Neural cell (in vitro differentiated cells): ENCODE data around the gene TMOD2. TPM values are rescaled to one million over a fixed set of nuclear protein-coding genes. Genes with fewer than 3 reads are reported as not detected.

Experiments used
- H2AFZ ChIP-seq: fragments of 200-600, 300-800 bp; sonication (generic), shearing (Covaris generic); 2 replicates; pipeline ENCODE4 v1.6.0; 2014; ENCODE audit warnings: low read depth, mild to moderate bottlenecking, antibody characterized with exemption, low read length, moderate library complexity
- H3F3A ChIP-seq: fragments of 200-600 bp; shearing (Covaris generic); 2 replicates; pipeline ENCODE4 v1.6.1; 2016; ENCODE audit warnings: mild to moderate bottlenecking, moderate library complexity, mixed read lengths, antibody characterized with exemption, low read length; ENCODE audit not compliant: insufficient read depth, poor library complexity, severe bottlenecking
- H3K27ac ChIP-seq: fragments of 200-600, 300-800 bp; sonication (generic), shearing (Covaris generic); 2 replicates; pipeline ENCODE4 v1.5.1; 2014; ENCODE audit warnings: mild to moderate bottlenecking, low read length, moderate library complexity
- H3K27me3 ChIP-seq: fragments of 300-800, 200-600 bp; sonication (generic), shearing (Covaris generic); 2 replicates; pipeline ENCODE4 v1.6.0; 2014; ENCODE audit warnings: mild to moderate bottlenecking, low read depth, low read length, moderate library complexity; ENCODE audit not compliant: insufficient read depth
- H3K36me3 ChIP-seq: fragments of 300-800, 200-600 bp; sonication (generic), shearing (Covaris generic); 2 replicates; pipeline ENCODE4 v1.5.1; 2014; ENCODE audit warnings: mild to moderate bottlenecking, antibody characterized with exemption, low read length, moderate library complexity; ENCODE audit not compliant: insufficient read depth
- H3K4me2 ChIP-seq: fragments of 300-800, 200-600 bp; sonication (generic), shearing (Covaris generic); 2 replicates; pipeline ENCODE4 v1.6.0; 2014; ENCODE audit warnings: mild to moderate bottlenecking, low read length
- H3K4me3 ChIP-seq: fragments of 300-800, 200-600 bp; sonication (generic), shearing (Covaris generic); 2 replicates; pipeline ENCODE4 v1.5.1; 2014; ENCODE audit warnings: mild to moderate bottlenecking, low read length, moderate library complexity
- H3K79me2 ChIP-seq: fragments of 200-600 bp; shearing (Covaris generic); replicated peaks from 2 replicates; pipeline ENCODE4 v1.6.0; 2014; ENCODE audit warnings: mild to moderate bottlenecking, low read length, moderate library complexity; ENCODE audit not compliant: insufficient read depth
- H3K9ac ChIP-seq: fragments of 300-800, 200-600 bp; sonication (generic), shearing (Covaris generic); 2 replicates; pipeline ENCODE4 v1.6.1; 2016; ENCODE audit warnings: mild to moderate bottlenecking, low read length, mixed read lengths
- H3K9me2 ChIP-seq: fragments of 200-600 bp; shearing (Covaris generic); 2 replicates; pipeline ENCODE4 v1.6.1; 2016; ENCODE audit warnings: mild to moderate bottlenecking, low read length, mixed read lengths; ENCODE audit not compliant: insufficient read depth
- H3K9me3 ChIP-seq: fragments of 200-600, 300-800 bp; sonication (generic), shearing (Covaris generic); 2 replicates; pipeline ENCODE4 v1.6.1; 2016; ENCODE audit warnings: mild to moderate bottlenecking, mixed run types, low read length, moderate library complexity, mixed read lengths
- H4K20me1 ChIP-seq: fragments of 200-600 bp; shearing (Covaris generic); 2 replicates; pipeline ENCODE4 v1.6.1; 2016; ENCODE audit warnings: mild to moderate bottlenecking, mixed run types; ENCODE audit not compliant: insufficient read depth
- EP300 ChIP-seq: fragments of 450-650 bp; conservative IDR thresholded peaks from 2 replicates; pipeline ENCODE4 v1.6.1; 2014; ENCODE audit warnings: antibody characterized with exemption, mild to moderate bottlenecking, moderate library complexity; ENCODE audit not compliant: poor library complexity, severe bottlenecking
- EZH2 ChIP-seq: fragments of 200-600, 300-800 bp; shearing (Covaris generic), sonication (generic); IDR thresholded peaks from 2 replicates; pipeline ENCODE4 v1.6.1; 2014; ENCODE audit warnings: antibody characterized with exemption, low read length, borderline replicate concordance, mild to moderate bottlenecking; ENCODE audit not compliant: insufficient read depth, poor library complexity, severe bottlenecking
- MXI1 ChIP-seq: fragments of 450-650 bp; conservative IDR thresholded peaks from 2 replicates; pipeline ENCODE4 v1.6.1; 2014; ENCODE audit warnings: antibody characterized with exemption, mild to moderate bottlenecking; ENCODE audit not compliant: poor library complexity, severe bottlenecking
- POLR2AphosphoS5 ChIP-seq: IDR thresholded peaks from 2 replicates; pipeline ENCODE4 v1.6.1; 2012
- RAD21 ChIP-seq: fragments of 450-650 bp; conservative IDR thresholded peaks from 2 replicates; pipeline ENCODE4 v1.6.1; 2014; ENCODE audit warnings: antibody characterized with exemption, mild to moderate bottlenecking, moderate library complexity
- SMC3 ChIP-seq: fragments of 450-650 bp; conservative IDR thresholded peaks from 2 replicates; pipeline ENCODE4 v1.6.1; 2014; ENCODE audit warnings: antibody characterized with exemption, mild to moderate bottlenecking, moderate library complexity; ENCODE audit not compliant: poor library complexity
- TAF1 ChIP-seq: IDR thresholded peaks from 2 replicates; pipeline ENCODE4 v1.6.1; 2012; ENCODE audit warnings: low read depth
- polyA plus RNA-seq: library from polyadenylated mRNA; depleted of rRNA; stranded (reverse); fragments of >200 nt; gene quantifications from 2 replicates; pipeline ENCODE4 v1.2.3, GENCODE V29; 2014
- TF ChIP-seq, protein P1 (sequence below): IDR thresholded peaks from 2 replicates; pipeline ENCODE4 v1.6.1; 2012; ENCODE audit warnings: borderline replicate concordance
- TF ChIP-seq, protein P2 (sequence below): fragments of 450-650 bp; IDR thresholded peaks from 2 replicates; pipeline ENCODE4 v1.5.1; 2014; ENCODE audit warnings: antibody characterized with exemption, mild to moderate bottlenecking, moderate library complexity; ENCODE audit not compliant: poor library complexity, severe bottlenecking

The TMOD2 gene
- polyA plus RNA-seq, 1 donor from 2014 or later = 79.9 TPM

DNA sequence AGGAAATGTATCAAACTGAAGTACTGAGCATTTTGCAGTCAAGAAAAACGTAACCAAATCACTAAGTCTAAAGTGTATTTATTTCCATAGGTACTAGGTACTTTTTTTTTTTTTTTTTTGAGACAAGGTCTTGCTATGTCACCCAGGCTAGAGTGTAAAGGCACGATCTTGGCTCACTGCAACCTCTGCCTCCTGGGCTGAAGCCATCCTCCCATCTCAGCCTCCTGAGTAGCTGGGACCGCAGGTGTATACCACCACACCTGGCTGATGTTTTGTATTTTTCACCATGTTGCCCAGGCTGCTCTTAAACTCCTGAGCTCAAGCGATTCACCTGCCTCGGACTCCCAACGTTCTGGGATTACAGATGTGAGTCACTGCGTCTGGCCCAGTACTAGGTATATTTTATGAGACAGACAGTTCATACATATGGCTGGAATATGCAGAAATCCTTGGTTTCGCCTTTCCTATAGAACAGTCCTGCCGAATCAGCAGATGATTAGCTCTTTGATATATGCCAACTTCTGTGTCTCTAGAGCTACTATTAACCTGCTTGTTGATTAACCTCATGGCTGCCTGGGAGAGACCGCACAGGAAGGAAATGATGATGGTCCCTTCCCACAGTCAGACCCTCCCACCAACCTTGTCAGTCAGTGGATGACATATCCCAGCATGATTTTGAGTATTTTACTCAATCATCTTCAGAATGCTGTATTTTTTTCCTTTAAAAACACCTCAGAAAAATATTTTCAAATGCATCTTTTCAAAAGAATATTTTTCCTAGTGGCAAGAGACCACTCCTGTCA, 110.4 kb downstream of the TMOD2 start:
- TF ChIP-seq MXI1 = no peak
- TF ChIP-seq SMC3 = no peak
- no peak for TF ChIP-seq POLR2AphosphoS5
- no peak for TF ChIP-seq EP300
- TF ChIP-seq TAF1 = no peak
- Histone ChIP-seq H3K36me3 (peaks cover 6% of the 10 kb centered on the region), H3K9ac (no peak overlapping the region), H3K9me2 (no peaks in the 10 kb centered on the region), H2AFZ (no peak overlapping the region), H3K27ac (no peak overlapping the region), H3K9me3 (no peaks in the 10 kb centered on the region), H3K27me3 (no peaks in the 10 kb centered on the region), H4K20me1 (no peaks in the 10 kb centered on the region), H3K4me3 (no peak overlapping the region), H3K4me2 (no peak overlapping the region), H3K79me2 (no peaks in the 10 kb centered on the region), H3F3A (no peaks in the 10 kb centered on the region)

DNA sequence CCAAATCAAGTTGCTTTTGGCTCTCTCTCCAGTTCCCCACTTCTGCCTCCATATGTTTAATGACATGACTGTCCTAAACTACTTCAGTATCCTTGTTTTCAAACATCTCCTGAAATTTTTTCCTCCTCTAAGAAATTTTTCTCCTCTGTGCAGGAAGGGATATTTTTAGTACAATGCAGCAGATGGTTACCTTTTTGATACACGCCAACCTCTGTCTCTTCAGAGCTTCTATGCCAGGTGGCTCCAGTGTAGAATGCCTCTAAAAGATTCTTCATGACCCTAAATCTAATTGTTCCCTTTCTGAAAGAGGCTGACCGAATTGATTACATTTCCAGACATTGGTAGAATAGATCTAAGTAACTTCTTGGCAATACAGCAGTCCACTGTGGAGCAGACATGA, 111.7 kb downstream of the TMOD2 start:
- H3K9ac ChIP-seq = no peak overlapping the region
- H3K4me2 ChIP-seq = no peak overlapping the region
- H4K20me1 ChIP-seq = no peaks in the 10 kb centered on the region
- no peak overlapping the region for H3K27ac ChIP-seq
- no peaks in the 10 kb centered on the region for H3K9me3 ChIP-seq
- no peak overlapping the region for H3K4me3 ChIP-seq
- H2AFZ ChIP-seq = no peak overlapping the region
- H3K79me2 ChIP-seq = no peaks in the 10 kb centered on the region
- no peaks in the 10 kb centered on the region for H3K27me3 ChIP-seq
- no peaks in the 10 kb centered on the region for H3F3A ChIP-seq
- TF ChIP-seq EZH2 (no peak), EP300 (no peak), RAD21 (no peak), POLR2AphosphoS5 (no peak), MXI1 (no peak), TAF1 (no peak), SMC3 (no peak)
- TF ChIP-seq, protein P1, sequence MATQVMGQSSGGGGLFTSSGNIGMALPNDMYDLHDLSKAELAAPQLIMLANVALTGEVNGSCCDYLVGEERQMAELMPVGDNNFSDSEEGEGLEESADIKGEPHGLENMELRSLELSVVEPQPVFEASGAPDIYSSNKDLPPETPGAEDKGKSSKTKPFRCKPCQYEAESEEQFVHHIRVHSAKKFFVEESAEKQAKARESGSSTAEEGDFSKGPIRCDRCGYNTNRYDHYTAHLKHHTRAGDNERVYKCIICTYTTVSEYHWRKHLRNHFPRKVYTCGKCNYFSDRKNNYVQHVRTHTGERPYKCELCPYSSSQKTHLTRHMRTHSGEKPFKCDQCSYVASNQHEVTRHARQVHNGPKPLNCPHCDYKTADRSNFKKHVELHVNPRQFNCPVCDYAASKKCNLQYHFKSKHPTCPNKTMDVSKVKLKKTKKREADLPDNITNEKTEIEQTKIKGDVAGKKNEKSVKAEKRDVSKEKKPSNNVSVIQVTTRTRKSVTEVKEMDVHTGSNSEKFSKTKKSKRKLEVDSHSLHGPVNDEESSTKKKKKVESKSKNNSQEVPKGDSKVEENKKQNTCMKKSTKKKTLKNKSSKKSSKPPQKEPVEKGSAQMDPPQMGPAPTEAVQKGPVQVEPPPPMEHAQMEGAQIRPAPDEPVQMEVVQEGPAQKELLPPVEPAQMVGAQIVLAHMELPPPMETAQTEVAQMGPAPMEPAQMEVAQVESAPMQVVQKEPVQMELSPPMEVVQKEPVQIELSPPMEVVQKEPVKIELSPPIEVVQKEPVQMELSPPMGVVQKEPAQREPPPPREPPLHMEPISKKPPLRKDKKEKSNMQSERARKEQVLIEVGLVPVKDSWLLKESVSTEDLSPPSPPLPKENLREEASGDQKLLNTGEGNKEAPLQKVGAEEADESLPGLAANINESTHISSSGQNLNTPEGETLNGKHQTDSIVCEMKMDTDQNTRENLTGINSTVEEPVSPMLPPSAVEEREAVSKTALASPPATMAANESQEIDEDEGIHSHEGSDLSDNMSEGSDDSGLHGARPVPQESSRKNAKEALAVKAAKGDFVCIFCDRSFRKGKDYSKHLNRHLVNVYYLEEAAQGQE = no peak
- TF ChIP-seq, protein P2, sequence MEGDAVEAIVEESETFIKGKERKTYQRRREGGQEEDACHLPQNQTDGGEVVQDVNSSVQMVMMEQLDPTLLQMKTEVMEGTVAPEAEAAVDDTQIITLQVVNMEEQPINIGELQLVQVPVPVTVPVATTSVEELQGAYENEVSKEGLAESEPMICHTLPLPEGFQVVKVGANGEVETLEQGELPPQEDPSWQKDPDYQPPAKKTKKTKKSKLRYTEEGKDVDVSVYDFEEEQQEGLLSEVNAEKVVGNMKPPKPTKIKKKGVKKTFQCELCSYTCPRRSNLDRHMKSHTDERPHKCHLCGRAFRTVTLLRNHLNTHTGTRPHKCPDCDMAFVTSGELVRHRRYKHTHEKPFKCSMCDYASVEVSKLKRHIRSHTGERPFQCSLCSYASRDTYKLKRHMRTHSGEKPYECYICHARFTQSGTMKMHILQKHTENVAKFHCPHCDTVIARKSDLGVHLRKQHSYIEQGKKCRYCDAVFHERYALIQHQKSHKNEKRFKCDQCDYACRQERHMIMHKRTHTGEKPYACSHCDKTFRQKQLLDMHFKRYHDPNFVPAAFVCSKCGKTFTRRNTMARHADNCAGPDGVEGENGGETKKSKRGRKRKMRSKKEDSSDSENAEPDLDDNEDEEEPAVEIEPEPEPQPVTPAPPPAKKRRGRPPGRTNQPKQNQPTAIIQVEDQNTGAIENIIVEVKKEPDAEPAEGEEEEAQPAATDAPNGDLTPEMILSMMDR = no peak
- H3K9me2 ChIP-seq = no peaks in the 10 kb centered on the region
- peaks cover 6% of the 10 kb centered on the region for H3K36me3 ChIP-seq
